Stimulated activated naive CD4-positive, alpha-beta T cell treated with Interleukin-2 at 50 U/mL for 16 hours (primary cell): Measurements from ENCODE around the gene DNAJB14.

Experiments used
- DNase-seq: peaks from one replicate; lab custom pipeline; 2025; lab: John Stamatoyannopoulos, UW

Gene DNAJB14

DNA sequence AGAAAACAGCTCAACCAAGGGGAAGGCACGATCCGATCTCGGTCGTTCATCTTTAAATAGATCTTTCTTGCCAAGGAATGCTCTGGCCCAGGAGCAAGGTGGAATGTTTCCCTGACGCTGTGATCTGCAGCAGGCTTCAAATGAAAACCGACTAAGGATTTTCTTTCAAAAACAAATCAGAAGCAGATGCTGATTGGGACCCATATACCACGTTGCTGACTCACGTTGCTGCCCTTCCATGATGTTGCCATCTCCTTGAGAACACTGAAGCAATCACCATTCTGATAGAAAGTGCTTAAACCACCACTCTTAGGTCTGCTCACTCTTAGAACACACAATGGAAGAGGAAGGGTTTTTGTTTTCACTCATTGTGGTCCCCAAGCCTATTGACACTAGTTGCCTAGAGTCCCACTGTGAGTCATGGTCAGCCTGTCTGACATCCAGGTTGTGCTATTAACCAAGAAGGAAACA lies 78.3 kb downstream of the DNAJB14 start:
- no peak for DNase-seq

- no peak for DNase-seq
Observed at GRCh38 chr4:99863804-99864203, 82.6 kb downstream of the DNAJB14 start.

GRCh38 chr4:99861120-99861905 lies 85.1 kb downstream of the DNAJB14 start:
- no peak for DNase-seq

- no peak for DNase-seq
Observed at GRCh38 chr4:99860521-99860920, 85.9 kb downstream of the DNAJB14 start.

- no peak for DNase-seq
Observed at GRCh38 chr4:99859618-99860017, 86.8 kb downstream of the DNAJB14 start.

DNA sequence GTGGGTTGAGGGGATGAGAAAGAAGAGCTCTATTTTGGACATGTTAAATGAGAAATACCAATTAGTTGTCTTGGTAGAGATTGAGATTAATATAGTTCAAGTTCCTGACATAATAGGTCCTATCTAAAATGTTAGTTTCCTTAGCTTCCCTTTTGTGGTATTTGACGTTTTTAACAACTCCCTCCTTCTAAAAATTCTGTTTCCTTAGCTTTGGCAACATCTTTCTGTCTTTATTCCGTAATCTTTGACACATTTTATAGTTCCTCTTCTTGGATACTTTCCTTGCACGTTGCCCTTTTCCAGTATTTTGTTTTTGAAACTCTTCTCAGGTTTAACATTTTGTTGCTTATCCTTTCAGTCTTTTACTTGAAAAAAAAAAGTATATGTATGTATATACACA lies 89.1 kb downstream of the DNAJB14 start:
- DNase-seq, result no peak

DNA sequence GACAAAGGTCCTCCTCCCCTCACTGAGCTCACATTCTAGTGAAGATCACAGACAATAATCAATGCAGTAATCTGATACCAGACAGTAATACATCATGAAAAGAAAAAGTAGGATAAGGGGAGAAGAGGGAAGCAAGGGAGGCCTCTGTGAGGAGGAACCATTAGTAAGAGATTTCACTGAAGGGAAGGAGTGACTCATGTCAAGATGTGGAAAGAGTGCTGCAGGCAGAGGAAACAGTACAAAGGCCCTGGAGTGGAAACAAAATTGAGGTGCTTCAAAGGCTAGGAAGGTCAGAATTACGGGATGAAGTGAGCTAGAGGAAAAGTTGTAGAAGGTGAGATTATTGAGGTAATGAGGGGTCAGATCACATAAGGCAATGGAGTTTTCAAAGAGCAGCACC lies 90.3 kb downstream of the DNAJB14 start:
- peak; percentile 5 for DNase-seq

- no peak for DNase-seq
Observed at GRCh38 chr4:99855678-99856077, 90.7 kb downstream of the DNAJB14 start.

- DNase-seq, result no peak
Observed at GRCh38 chr4:99853999-99854398, 92.4 kb downstream of the DNAJB14 start.

GRCh38 chr4:99853190-99853589 lies 93.2 kb downstream of the DNAJB14 start:
- DNase-seq, result no peak

DNA sequence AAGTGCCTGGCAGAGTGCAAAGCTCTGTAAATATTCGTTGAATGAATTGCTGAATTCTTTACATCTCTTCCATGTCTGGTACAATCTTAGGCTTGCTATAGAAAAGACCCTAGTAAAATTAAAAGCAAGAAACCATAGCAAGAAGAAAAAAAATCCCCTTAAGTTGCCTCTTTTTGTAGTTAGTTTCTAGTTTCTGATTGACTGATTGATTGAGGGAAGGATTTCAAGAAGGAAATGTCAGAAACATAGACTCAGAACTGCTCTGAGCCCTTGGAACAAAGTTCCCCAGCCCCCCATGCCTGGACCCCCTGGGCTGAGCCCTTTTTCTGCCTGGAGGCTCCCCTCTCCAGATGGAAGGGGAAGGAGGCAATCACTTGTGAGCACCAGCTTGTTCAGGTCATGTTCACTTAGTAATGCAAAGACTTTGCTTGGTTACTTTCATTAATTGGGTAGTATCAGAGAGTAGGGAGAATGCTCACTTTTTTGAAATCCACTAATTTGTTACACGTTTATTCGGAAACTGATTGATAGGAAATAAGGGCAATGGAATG lies 94.1 kb downstream of the DNAJB14 start:
- DNase-seq, result no peak

DNA sequence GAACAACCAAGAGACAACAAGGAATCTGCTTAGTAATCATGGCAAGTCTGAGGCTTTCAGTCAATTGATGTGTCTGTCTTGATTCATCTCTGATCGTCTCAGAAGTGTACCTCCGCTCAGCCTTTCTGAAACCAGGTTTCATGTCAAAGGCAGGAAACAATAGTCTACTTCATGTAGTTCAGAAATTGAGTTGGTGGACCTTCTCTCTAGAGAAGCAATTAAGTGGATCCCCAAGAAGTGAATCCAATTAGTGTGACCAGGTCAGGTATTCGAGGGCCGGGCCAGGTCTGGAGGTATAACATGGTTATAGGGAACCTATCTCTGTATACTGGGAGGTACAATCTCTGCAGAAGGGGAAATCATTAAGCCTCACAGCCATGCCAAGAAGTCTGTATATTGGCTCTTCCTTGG lies 97.8 kb downstream of the DNAJB14 start:
- DNase-seq, result peak; percentile 18

DNA sequence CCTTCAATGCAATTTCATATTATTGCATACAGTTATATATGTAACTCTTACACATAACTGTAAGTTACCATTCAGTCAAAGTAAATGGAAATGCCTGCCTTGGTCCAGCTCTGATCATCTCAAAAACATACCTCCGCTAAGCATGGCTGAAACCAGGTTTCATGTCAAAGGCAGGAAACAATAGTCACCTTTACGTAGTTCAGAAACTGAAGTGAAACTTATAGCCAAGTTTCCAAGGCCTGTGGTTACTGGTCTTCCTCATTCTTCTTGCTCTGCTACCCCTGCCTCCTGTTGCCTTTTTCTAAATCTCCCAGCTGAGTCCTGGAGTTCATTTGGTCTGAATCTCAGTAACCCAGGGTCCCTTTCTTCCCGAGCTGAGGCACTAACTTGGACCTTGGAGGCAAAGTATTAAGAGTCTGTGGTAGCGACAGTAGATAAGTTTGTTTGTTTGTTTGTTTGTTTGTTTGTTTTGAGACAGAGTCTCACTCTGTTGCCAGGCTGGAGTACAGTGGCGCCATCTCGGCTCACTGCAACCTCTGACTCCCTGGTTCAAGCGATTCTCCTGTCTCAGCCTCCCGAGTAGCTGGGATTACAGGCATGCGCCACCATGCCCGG lies 98.9 kb downstream of the DNAJB14 start:
- no peak for DNase-seq

DNA sequence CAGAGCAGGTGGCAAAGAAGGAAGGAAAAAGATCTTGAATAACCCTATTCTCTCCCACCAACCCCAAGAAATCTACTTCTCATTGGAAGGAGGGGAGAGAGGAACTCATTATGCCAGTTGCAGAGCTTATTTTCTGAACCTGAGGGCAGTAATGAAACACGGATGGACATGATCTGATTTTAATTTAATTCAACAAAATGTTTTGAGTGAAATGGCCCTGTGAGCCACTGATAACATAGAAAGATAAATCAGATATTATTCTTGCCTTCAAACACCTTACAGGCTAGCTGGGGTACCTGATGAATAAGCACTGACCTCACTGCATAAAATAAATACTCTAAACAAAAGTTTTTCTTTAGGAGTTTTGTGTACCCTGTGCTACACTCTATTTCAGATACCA lies 99.5 kb downstream of the DNAJB14 start:
- no peak for DNase-seq
